Middle frontal gyrus (tissue), 1 donor: ENCODE data around the gene MGAT1.
"Not testable (repeated sequence)": the region's sequence is repeated elsewhere in the genome, so short reads cannot be mapped to it uniquely, and the experiment has no call there.

Experiments used
- DNase-seq: peaks from one replicate; pipeline ENCODE4 v3.0.0-alpha.2; 2015; ENCODE audit warnings: low spot score; ENCODE audit errors: extremely low spot score

The MGAT1 gene

DNA sequence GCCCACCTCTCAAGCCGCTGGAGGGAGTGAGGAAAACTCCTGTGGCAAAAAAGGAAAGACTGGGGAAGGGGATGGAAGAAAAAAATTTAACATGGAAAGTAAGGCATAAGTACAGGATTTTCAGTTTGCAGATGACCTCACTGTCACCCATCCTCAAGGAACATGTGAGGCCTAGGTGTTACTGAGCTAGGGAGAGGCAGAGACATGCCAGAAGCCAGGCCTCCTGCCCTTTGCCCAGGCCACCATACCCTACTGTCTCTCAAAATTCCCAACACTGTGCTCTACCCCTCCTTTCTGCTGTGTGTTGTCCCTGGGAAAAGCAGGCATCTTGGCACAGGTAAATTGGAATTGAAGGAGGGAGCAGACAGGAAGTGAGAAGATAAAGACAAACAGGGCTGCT lies 4.4 kb upstream of the MGAT1 start:
- no peak for DNase-seq

DNA sequence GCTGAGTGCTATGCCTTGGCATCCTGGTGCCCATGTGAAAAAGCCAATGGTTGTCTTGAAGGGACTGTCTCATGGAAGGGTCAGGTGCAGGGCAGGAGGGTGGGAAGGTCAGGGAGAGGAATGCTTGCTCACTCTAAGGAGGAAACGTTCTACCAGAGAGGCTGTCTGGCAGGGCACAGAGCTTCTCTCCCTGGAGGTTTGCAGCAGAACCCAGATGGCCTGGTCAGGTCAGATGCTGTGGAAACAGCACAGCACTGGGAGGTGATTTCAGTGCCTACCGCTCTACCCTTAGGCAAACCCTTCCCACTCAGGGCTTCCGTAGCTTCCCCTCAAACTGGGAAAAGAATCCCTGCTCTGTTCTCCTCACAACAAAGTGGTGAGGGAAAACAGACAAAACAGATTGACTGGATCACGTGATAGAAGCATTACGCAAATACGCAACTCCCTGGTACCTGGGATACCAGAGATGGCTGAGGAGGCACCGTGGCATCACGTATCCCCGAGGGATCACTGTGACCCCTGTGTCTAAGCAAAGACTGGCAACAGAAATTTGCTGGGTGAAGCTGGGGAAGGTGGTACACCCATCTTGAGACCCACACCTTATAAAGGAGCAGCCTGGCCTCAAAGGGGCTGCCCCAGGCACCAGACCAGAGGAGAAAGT lies 3.9 kb upstream of the MGAT1 start:
- DNase-seq: no peak

DNA sequence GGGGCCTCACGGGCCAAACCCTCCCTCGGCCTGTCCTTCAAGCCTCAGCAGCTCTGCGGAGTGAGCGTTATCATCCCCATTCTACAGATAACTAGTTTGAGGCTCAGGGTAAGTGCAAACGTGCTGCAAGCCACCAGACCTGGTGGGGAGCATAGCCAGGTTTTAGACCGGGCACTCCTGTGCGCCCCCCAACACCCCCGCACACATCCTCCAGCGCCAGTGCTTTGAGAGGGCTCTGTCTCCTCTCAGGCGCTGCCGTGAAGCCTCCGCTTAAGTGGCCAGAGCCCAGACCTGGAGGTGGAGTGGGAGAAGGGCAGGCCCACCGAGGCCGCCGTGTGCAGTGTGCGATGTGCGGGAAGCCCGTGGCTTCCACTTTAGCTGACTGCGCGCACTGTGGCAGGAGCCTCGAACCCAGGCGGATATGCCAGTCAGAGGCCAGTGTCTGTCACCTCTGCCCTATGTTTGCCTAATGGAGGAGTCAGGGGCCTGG lies 1.6 kb upstream of the MGAT1 start:
- DNase-seq: no peak

DNA sequence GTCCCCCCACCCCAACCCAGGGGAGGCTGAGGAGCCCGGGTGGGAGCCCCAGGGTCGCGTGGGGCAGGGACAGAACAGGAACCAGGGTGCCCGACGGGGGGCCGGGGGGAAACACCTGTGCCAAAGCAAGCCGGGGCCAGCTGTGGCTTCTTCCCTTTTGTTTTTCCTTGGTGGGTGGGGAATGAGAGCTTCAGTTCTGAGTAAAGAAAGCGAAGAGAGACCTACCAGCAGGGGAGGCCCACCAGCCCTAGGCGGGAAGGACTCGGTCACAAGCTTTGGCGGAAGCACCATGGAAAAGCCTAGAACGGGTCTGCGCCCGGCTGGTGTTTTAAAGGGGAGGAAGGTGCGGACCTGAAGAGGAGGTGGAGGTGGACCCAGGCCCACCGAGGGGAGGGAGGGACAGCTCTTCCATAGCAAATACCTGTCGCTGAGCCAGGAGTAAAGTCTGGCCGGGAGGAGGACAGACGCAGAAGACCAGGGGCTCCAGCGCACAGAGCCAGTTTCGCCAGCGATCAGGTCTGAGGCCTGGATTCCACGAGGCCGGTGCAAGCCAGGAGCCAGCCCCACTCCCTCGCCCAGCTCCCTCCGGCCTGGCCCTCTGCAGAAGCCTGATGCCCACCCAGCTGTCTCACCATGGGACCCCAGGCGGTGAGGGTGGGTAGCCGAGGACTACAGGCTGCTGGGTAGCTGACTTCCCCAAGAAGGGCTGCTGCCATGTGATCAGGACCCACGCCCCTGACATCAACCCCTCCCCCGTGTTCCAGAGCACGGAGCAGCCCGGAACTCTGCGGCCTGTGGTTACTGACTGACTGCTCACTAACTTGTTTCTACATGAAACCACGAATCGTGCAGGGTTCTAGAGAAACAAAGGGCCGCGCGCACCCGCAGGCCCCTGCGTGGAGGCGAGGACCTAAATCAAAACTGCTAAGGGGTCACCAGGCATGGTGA lies 849 bp upstream of the MGAT1 start:
- no peak for DNase-seq

DNA sequence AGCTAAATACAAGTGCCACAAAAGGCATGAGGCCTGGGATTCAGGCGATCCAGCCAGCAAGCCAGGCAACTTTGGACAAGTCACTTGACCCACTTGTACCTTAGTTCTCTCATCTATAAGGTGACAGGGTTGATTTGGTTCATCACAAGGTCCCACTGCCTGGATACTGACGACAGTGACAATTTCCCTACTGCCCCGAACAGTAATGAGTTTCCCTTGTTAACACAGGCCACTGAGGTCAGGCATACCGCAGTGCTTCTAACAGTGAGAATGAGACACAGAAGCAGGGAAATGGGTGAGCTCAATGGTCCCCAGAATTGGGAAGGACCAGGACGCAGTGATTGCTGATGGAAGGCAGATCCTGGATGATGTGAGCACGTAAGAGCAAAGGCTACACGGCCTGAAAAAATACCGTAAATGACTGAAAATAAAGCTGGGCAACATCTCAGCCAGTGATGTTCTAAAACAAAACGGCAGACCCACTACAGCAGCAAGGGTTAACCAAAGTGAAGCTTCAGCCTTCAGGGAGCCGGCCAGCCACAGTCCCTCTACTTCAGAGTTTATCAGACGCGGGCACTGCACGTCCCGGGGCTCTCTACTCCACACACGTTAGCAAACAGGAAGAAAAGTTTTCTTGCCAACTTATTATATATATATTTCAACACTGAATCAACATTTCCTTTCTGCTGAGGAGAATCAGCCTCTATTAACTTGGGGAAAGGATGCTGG lies 846 bp downstream of the MGAT1 start:
- no peak for DNase-seq

DNA sequence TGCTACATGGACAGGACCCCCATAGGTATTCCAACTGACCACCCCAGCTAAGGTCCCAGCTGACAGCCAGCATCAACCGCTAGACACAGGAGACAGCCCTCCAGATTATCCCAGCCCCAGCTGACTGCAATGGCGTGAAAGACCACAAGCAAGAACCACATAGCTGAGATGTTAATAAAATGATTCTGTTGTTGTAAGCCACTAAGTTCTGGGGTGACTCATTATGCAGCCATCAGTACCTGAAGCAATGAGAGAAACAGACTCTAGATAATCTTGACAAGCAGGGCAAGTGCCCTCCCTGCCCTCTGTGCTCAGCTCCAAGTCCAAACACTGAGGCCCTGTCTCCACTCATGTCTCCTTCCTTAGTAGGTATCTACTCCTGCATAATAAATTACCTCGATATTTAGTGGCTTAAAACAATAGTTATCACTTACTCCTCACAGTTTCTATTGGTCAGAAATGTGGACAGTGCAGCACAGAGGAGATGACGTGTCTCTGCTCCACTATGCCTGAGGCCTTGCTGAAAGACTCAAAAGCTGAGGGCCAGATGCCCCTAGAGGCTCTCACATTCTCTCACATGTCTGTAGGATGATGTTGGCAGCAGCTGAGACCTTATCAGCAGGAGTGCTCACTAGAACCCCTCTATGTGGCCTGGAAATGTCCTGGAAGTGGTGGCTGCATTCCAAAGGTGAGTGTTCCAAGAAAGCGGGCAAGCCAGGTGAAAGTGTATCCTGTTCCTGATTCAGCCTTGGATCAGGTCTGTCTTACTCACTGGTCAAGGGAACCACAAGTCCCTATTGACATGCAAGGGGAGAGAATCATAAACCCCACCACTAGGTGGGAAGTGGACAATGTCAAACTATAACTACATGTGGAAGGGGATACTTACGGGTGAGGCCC lies 2.5 kb downstream of the MGAT1 start:
- no peak for DNase-seq

DNA sequence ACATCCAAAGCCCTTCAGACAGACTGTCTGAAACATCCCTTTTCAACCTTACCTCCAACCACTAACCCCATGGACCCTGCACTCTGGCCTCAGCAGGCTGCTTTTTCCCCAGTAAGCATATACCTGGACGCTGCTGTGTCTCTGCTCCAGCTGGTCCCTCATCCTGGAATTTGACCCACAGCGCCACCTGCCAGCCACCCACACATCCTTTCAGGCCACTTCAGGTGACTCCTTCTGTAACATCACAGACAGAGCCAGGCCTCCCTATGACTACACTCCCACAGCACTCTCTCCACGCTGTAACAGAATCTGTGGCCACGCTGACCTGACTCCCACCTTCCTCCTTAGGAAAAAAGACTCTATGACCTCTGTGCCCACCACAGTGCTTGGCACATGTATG lies 3.4 kb downstream of the MGAT1 start:
- no peak for DNase-seq

DNA sequence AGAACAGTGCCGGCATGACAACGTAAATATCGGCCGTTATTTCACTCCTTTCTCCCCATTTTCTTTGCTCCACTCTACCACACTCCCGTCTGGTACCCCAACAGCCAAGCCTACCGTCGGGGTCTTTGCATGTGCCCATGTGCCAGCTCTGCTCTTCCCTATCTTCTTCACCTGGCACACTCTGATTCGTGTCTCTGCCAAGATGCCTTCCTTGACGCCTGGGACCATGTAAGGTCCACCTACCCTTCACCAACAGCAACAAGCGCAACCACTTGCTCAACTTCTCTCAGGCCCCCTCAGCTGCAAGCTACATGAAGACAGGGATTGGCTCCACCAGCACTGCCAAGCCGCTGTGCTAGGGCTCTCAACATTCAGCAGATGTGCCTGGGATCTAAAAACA lies 4.4 kb downstream of the MGAT1 start:
- no peak for DNase-seq

DNA sequence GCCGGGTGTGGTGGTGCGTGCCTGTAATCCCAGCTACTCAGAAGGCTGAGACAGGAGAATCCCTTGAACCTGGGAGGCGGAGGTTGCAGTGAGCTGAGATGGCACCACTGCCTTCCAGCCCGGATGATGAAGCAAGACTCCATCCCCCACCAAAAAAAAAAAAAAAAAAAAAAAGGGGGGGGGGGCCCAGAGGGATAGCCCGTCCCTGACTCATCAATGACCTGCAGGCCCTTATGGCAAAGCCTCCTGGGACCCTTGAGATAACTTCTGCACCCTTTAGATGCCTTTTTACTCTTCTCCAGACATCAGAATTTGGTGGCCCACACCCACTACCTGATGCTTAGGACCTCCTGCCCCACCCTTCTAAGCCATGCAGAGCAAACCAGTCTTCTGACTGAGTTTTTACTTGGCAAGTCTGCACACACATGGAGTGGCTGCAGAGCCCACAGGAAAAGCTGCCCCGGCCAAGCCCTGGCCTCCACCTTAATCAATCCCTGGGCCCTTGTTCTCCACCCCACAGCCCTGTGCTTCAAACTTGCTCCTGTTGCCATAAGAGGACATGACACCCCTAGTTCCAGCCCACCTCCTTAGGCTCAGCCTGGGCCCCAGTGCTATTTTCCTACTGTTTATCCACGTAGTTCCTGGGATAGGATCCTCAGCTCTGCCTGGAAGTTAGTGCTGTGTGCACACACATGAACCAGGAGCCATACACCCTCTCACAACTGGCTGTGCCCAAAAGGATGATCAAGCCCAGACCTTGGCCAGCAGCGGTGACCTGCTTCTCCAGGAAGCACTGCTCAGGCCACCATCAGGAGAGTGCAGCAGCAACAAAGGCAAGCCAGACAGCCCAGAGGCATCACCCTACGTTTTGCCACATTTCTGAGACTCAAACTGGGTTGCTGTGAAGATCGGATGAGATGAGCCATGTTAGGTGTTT lies 5.1 kb downstream of the MGAT1 start:
- DNase-seq: no peak

DNA sequence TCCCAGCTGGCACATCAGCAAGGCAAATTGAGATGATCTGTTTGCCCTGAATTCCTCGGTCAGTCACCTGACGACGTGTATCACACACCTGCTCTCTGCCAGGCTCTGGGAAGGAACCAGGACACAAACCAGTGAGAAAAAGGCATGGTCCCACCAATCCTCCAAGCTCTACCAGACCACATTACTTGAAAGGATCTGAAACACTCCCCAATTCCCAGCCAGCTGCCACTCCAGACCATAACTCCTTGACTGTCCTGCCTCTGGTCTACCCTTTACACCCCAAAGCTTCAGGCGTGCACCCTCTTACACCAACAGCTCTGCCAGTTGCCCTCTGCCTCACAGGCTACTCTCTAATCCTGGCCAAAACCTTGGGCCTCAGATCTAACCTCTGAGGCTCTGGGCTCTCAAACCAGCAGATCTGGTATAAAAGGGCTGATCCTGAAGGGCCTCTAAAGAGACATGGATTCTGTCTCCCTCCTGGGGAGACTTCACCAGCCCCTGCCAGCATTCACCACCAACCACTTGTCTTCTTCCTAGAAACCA lies 6.8 kb downstream of the MGAT1 start:
- DNase-seq: no peak

DNA sequence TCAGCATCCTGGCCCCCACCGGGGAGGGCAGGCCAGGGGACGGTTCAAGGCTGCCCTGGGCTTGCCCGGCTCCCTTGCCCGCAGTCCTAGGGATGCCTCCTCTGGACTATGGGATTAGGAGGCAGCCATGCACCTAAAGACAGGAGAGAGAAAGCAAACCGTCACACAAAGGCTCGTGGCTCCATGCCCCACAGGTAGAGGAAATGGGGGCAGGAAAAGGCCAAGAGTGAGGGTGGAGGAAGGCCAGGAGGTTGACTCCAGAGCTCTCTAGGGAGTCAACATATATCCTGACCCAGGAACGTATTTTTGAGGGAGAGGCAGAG lies 9.7 kb downstream of the MGAT1 start:
- DNase-seq: no peak

DNA sequence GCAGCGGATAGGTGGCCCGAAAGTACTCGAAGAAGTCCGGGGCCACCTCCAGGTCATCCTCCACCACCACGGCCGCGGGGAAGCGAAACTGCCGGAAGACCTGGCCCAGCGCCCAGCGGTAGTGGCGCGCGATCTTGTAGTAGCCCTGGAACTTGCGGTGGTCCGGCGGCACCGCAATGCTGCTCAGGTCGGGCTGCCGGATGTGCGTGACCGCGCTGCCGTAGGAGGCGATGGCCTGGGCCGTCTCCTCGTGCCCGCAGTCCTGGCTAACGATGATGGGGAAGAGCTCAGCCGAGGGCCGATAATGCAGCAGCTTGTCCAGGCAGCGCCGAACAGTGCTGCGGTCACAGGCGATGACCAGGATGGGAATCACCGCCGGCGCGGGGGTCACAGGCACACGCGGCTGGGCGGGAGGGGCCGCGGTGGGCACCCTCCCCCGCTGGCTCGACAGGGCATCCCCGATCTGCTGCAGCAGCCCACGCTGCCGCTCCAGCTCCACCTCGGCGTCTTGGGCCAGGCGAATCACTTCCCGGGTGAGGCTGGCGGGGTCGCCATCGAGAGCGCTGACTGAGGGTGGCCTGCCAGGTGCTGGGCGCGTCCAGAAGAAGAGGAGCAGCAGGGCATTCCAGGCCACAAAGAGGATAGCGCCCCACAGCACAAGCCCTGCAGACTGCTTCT lies 10.2 kb downstream of the MGAT1 start:
- DNase-seq: no peak

DNA sequence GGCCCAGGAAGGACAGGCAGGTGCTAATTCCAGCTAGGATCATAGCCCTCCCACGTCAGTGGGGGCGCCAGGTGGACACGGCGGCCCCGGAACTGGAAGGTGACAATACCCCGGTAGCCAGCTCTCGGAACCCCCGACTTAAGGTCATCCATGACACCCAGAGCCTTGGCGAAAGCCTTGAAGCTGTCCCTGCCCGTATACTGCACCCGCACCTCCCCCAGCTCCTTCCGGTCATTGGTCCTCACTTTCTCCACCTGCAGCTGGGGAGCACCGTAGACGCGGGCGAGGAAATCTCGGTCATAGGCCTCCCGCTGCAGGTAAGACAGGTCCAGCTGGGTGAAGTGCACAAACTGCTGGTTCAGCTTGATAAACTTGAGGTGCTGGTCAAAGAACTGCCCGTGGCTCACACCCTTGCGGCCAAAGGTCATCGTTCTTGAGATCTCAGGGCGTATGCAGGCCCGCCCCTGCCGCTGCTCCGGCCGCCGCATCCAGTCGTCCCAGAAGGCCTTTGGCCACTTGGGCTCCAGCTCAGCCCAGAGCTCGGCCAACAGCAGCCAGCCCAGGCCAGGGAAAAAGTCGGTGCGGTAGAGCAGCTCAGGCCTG lies 10.9 kb downstream of the MGAT1 start:
- DNase-seq: no peak

DNA sequence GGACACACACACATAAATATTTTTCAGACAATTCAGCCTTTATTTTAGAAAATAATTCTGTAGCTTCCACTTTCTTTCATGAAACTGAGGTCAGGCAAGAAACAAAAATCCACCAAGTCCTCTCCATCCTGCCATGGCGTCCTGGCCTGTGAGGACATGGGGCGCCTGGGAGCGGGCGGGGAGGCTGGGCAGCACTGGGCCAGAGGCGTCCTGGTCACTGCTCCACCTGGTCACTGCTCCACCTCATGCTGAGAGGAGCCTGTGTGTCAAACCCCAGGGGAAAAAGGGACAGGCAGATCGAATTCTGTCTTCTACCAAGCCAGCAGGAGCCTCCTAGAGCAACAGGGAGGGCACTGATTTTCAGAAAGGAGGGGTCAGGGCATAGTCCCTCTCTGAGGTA lies 12.1 kb downstream of the MGAT1 start:
- DNase-seq: no peak

DNA sequence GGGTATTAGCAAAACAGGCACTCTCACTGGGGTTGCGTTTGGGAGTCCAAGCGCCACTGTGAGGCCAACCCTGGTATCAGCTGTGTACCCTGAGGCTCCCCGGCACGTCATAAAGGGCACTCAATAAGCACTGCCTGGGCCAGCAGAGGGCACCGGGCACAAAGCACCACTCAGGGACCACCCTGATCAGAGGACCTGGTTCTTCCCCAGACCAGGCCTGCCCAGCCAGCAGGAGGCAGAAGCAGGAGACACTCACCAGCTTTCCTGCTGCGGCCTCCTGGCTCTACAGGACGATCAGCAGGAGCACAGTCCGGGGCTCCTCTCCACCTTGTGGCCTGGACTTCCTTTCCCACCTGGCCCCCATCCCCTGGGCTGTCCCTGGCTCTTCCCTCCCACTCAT lies 12.6 kb downstream of the MGAT1 start:
- no peak for DNase-seq

DNA sequence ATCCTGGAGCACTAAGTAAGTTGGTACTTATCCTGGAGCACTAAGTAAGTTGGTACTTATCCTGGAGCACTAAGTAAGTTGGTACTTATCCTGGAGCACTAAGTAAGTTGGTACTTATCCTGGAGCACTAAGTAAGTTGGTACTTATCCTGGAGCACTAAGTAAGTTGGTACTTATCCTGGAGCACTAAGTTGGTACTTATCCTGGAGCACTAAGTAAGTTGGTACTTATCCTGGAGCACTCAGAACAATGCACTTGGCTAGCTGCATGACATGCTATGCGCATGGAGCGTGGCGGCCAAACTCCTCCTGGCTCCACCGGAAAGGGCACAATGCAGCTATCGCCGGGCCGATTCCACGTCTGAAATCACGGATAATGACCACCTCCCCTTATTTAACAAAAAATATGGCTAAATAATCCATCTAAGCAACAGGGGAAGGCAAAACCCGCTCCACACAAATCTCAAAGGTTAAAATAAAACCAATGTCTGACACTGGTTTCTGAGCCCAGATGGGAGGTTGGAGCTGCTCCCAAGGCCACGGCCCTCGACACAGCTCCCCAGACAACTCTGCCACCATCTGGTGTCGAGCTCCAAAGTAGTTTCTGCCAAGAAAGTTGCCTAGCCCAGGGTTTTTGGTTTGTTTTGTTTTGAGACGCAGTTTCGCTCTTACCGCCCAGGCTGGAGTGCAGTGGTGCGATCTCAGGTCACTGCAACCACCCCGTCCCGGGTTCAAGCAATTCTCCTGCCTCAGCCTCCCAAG lies 13.8 kb downstream of the MGAT1 start:
- DNase-seq: not testable (repeated sequence)

DNA sequence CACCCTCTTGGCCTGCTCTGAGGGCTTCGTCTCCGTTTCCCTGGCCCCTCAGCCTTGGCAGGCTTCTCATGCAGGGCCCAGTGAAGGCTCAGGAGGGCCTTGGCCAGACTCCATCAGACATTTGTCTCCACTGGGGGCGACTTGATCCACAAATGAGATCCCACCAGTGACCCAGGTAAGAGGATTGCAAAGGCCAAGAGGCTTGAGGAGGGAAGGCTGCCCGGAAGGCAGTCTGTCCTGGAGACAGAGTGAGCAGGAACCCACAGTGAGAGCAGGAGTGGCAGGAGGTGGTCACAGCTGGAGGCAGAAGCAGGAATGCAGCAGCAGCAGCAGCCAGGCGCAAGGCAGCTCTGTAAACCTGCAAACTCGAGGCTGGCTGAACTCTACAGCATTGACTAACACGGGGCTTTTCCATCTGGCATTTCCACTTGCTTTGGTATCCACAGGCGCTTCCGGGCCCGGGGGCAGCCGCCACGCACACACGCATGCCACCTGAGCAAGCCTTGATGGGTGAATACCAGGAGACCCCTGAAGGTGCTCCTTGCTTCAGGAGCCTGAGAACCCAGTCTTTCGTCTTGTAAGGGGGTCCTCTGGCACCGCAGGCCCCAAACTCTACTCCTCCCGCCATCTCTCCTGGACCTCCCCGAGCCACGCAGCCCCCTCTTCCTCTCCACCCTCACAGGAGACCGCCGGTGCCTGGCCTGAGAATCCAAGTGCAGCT lies 14.7 kb downstream of the MGAT1 start:
- no peak for DNase-seq
